Left renal cortex interstitium (tissue), 4 donors: Measurements from ENCODE around the gene SETD2. TPM values are rescaled to one million over a fixed set of nuclear protein-coding genes. Genes with fewer than 3 reads are reported as not detected.
"Not testable (repeated sequence)": the region's sequence is repeated elsewhere in the genome, so short reads cannot be mapped to it uniquely, and the experiment has no call there.

Experiments used
- DNase-seq, 4 donors: peaks; one replicate each; pipeline ENCODE4 v3.0.0-alpha.2; 2013; ENCODE audit warnings: low read depth in 4 of 4, low spot score in 2 of 4, missing footprints in 1 of 4
- polyA plus RNA-seq, 4 donors: library from polyadenylated mRNA; unstranded; fragments of 120-200 nt; gene quantifications; one replicate each; pipeline ENCODE4 v1.2.1, GENCODE V29; 2013; ENCODE audit not compliant: insufficient read length in 4 of 4

The SETD2 gene
- polyA plus RNA-seq, 4 donors = 56.2 to 70.0 (median 68.1) TPM

DNA sequence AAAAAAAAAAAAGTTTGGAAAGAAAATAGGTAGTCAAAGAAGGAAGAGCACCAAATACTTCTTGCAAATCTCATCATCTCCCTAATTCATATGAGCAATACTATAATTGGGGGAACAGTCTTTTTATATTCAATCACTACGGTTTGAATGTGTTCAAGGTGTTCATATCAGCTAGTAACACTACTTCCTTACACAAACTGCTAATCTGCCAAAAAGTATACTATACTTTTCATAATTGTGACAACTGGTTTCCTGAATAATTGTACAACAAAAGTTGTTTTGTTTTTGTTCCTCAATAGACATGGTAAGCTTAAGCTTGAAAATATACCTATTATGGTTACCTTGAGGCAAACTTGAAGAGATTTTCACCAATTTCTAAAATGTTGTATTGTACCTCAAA is 12.1 kb downstream of the SETD2 start:
- DNase-seq = no peak

- no peak for DNase-seq
Observed at GRCh38 chr3:47149339-47149933, 14.5 kb downstream of the SETD2 start.

- no peak for DNase-seq
Observed at GRCh38 chr3:47145272-47145671, 18.6 kb downstream of the SETD2 start.

DNA sequence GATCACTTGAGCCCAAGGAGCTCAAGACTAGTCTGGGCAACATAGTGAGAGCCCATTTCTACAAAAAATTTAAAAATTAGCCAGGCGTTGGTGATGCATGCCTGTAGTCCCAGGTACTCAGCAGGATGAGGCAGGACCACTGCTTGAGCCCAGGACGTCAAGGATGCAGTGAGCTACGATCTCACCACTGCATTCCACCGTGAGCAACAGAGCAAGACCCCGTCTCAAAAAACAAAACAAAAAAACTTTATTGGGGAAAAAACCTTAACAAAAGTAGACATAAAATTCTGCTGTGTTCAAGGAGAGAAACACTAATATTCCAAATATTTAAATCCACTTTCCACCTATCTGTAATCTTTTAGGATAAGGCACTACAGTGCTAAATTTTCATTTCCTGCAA is 20.8 kb downstream of the SETD2 start:
- DNase-seq = no peak

- DNase-seq = not testable (repeated sequence)
Observed at GRCh38 chr3:47142536-47142935, 21.4 kb downstream of the SETD2 start.

DNA sequence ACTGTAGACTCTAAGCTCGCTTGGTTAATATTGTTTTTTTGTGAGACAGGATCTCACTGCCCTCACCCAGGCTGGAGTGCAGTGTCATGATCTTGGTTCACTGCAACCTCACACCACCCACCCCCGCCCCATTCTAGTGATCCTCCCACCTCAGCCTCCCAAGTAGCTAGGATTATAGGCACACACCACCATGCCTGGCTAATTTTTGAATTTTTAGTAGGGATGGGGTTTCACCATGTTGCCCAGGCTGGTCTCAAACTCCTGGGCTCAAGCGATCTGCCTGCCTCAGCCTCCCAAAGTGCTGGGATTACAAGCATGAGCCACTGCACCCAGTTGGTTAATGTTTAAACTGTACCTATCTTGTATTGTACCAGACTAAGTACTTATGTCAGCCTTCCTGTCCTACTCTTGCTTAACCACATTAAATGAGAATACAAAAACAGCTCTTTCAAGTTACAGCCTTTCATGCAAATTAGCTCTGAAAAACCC is 22.9 kb downstream of the SETD2 start:
- not testable (repeated sequence) for DNase-seq

DNA sequence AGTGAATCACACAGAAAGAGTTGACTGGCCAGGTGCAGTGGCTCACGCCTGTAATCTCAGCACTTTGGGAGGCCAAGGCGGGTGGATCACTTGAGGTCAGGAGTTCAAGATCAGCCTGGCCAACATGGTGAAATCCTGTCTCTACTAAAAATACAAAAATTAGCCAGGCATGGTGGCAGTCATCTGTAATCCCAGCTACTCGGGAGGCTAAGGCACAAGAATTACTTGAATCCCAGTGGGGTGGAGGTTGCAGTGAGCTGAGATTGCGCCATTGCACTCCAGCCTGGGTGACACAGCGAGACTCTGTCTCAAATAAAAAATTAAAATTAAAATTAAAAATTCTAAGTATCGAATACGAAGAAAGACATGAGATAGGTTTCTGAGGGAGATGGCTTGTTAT is 23.4 kb downstream of the SETD2 start:
- not testable (repeated sequence) for DNase-seq

- no peak for DNase-seq
Observed at GRCh38 chr3:47134311-47134710, 29.6 kb downstream of the SETD2 start.

GRCh38 chr3:47133641-47134040 is 30.3 kb downstream of the SETD2 start:
- no peak for DNase-seq

DNA sequence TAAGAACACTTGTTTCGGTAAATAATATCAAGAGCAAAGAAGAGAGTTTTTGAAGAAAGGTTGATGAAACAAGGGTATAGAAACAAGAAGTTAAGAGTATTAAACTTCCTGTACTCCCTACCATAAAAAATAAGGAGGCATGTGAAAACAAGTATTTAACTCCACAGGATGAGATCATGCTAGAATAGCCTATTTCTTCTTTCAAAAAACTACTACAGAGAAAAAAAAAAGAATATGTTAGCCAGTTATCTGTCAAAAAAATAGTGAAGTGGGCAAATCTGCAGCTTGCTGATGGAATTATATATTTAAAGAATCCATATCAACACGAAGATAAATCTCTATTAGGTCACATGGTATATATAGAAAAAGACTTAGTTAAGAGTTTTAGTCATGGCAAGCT is 33.4 kb downstream of the SETD2 start:
- DNase-seq = no peak

DNA sequence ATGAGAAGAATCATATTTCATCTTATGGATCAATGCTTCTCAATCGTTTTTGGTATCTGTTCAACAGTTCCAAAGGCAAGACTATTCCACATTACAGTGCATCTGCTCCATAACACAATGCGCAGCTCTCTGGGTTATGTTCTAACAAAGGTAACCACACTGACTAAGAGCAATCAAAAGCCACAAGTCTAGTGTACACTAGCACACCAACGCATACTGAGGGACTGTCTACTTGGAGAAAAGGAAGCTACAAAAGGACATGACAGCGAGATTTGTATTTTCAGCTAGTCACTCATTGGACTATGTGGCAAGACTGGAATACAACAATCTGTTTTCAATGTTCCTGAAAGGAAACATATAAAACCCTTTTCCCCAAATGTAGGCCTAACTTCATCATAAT is 35.8 kb downstream of the SETD2 start:
- no peak for DNase-seq

DNA sequence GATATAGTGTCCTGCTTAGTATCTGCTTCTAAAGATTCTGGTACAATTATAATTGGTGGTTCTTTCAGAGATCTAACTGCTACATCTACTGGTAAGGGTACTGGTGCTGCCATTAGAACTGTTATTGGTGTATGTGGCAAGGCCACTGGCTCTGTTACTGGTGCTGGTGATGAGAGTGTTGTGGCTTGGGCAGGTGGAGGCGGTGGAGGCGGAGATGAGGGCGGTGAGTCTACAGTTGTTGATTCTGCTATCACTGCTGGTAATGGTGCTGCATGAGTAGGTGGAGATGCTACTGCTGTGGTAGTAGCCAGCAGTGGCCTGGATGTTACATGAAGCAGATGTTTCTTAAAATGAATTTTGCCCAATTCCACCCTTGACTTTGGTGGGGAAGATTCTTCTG is 40.1 kb downstream of the SETD2 start:
- DNase-seq = no peak

DNA sequence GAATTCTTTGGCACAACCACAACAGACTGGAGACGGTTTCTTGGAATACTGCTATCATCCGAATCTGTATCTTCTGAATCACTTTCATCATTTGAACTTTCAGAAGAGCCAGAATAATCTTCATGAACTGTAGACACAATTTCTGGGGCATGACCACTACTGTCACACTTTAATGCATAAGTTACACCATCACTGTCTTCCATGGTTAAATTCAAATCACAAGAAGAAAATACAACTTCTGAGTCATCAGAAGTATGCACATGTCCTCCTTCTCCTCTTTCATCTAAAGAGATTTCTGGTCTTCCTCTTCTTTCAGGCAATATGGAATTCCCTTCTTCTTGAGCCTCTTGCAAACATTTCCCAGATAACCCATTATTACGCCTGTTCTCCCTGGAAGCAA is 42.5 kb downstream of the SETD2 start:
- DNase-seq = no peak

DNA sequence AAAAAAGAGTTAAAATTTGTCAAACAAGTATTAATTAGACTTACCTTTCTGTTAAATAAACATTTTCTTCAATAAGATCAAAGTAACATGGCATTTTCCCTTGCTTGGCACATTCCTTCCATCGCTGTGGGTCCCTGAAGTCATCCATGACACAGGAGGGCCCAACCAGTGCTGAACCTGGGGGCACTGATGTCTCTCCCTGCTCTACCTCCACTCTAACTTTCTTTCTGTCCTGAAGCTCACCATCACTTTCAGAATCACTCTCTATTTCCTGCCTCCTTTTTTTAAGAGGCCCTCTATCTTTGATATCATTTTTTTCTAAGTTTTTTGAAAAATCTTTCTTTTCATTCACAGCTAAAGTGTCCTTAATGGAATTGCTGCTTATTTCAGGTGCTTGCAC is 43.8 kb downstream of the SETD2 start:
- DNase-seq = no peak

- not testable (repeated sequence) for DNase-seq
Observed at GRCh38 chr3:47119387-47119786, 44.5 kb downstream of the SETD2 start.

DNA sequence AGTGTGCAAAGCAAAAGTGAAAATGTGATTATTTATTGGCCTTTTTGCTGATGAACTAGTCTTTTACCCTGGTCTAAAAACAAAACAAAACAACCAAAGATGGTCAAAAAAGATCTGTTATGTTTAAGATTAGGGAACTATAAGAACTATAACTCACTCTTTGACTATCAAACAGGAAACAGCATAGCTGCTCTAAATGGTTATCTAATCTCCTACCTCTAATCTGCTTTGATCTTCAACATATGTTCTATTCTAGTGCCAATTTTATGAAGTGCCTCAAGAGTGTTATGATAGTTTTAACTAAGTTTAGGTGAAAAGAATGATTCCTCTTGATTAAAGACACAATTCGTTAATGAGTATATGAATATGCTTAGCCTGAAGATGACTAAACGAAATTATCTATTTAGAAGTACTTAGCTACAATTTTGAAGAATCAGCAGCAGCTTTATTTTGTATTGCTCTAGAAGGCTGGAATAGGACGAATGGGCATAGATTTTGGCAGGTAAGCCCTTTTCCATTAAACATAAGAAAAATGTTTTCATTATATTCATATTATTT is 46.0 kb downstream of the SETD2 start:
- no peak for DNase-seq

DNA sequence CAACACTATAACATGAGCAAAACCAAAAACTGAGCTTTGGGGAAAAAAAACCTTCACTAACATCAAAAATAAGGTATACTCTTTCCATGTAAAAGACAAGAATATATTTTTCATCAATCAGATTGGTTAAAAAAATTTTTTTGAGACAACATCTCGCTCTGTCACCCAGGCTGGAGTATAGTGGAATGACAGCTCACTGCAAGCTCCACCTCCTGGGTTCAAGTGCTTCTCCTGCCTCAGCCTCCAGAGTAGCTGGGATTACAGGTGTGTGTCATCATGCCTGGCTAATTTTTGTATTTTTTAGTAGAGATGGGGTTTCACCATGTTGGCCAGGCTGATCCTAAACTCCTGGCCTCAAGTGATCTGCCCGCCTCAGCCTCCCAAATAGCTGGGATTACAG is 48.4 kb downstream of the SETD2 start:
- not testable (repeated sequence) for DNase-seq

DNA sequence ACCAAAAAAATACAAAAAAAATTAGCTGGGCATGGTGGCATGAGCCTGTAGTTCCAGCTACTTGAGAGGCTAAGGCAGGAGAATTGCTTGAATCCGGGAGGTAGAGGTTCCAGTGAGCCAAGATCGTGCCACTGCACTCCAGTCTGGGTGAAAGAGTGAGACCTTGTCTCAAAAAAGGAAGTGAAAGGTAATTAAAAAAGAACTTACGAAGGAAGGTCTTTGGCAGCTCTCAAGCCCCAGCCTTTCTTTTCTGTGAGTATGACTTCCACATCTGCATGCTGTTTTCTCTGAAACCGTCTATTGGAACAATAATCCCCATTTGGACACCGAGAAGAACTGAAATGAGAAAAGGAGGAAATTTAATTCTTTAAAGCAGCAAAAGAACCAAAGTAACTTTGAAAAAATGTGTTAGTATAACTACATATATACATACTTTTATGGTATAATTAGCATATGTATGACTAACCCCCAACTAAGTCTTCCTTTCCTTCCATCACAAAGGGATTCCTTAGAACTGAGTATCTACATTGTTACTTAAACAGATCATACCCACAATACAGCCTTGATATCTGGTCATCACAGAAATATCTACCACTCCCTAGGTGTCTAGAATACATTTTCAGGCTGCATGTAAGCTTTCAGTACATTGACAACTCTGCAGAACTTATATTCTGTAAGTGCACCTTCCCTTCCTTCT is 50.1 kb downstream of the SETD2 start:
- DNase-seq = no peak

DNA sequence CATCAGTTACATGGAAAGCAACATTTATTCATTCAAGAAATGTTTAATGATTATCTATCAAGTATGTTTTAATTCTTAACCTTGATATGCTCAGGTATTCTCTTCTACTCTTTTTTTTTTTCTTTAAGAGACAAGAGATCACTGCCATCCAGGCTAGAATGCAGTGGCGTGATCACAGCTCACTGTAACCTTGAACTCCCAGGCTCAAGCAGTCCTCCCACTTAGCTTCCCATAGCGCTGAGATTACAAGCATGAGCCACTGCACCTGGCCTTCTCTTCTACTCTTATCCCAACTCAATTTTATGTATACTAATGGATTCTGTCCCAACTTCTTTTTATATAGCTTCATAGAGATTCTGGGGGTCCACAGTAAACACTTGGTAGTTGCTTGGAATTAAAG is 50.9 kb downstream of the SETD2 start:
- DNase-seq = no peak

GRCh38 chr3:47109393-47109792 is 54.5 kb downstream of the SETD2 start:
- DNase-seq = no peak

GRCh38 chr3:47108546-47108945 is 55.4 kb downstream of the SETD2 start:
- DNase-seq = no peak

DNA sequence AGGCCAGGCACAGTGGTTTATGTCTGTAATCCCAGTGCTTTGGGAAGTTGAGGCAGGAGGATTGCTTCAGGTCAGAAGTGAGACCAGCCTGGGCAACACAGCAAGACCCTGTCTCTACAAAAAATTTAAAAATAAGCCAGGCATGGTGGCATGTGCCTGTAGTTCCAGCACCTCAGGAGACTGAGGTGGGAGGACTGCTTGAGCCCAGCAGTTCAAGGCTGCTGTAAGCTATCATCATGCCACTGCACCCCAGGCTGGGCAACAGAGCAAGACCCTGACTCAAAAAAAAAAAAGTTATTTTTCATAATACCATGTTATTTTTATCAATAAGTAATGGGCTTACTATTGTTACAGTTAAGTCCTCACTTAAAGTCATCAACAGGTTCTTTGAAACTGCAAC is 59.7 kb downstream of the SETD2 start:
- no peak for DNase-seq
